Mesothelial cell of epicardium (in vitro differentiated cells): ENCODE results near the gene SH2D3C. TPM values are rescaled to one million over a fixed set of nuclear protein-coding genes. Genes with fewer than 3 reads are reported as not detected.

Experiments used
- DNase-seq, 2 experiments: peaks; one replicate each; pipeline ENCODE4 v3.0.0; 2021; ENCODE audit warnings: low spot score in 2 of 2; ENCODE audit not compliant: unreplicated experiment in 2 of 2
- H3K27ac Mint-ChIP-seq: 2 replicates; pipeline ENCODE4 v1.8.0; 2021; ENCODE audit warnings: mixed read lengths
- H3K27me3 Mint-ChIP-seq: 2 replicates; pipeline ENCODE4 v1.8.0; 2021; ENCODE audit warnings: low read depth, mixed read lengths
- H3K36me3 Mint-ChIP-seq: 2 replicates; pipeline ENCODE4 v1.8.0; 2021; ENCODE audit warnings: mixed read lengths
- H3K4me1 Mint-ChIP-seq: 2 replicates; pipeline ENCODE4 v1.8.0; 2021; ENCODE audit warnings: mixed read lengths
- H3K4me3 Mint-ChIP-seq: 2 replicates; pipeline ENCODE4 v1.8.0; 2021; ENCODE audit warnings: mild to moderate bottlenecking, moderate library complexity, mixed read lengths
- H3K9me3 Mint-ChIP-seq: 2 replicates; pipeline ENCODE4 v1.8.0; 2021; ENCODE audit warnings: mixed read lengths
- total RNA-seq: library from RNA; stranded (reverse); gene quantifications from 3 replicates; pipeline ENCODE4 v1.2.1, GENCODE V29; 2021
- TF ChIP-seq, protein P1 (sequence below): fragments of 200-600 bp; sonication (generic); IDR thresholded peaks from one replicate; pipeline ENCODE4 v1.5.0; 2021; ENCODE audit warnings: antibody characterized with exemption; ENCODE audit not compliant: unreplicated experiment

The SH2D3C gene
- total RNA-seq, 1 donor from 2014 or later = 3.4 TPM

DNA sequence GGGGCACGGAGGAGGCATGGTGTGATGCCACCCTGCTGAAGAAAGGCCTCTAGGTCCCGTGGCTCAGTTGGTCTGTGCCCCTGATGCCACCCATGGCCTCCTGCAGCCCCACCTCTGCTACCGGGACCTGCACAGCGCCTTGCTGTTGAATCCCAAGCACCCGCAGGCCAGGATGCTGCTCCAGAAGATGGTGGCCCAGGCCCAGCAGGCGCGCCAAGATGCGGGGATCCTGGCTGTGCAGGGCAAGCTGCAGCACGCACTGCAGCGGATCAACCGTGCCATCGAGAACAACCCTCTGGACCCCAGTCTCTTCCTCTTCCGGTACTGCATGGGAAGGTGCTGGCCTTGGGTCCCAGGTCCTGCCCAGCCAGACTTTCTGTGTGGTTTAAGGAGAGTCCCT lies 55.5 kb downstream of the SH2D3C start:
- H3K27me3 Mint-ChIP-seq = peaks cover 3% of the 10 kb centered on the region
- no peak overlapping the region for H3K27ac Mint-ChIP-seq
- no peaks in the 10 kb centered on the region for H3K4me1 Mint-ChIP-seq
- no peaks in the 10 kb centered on the region for H3K36me3 Mint-ChIP-seq
- H3K4me3 Mint-ChIP-seq = no peak overlapping the region
- no peak for DNase-seq
- no peaks in the 10 kb centered on the region for H3K9me3 Mint-ChIP-seq
- TF ChIP-seq, protein P1, sequence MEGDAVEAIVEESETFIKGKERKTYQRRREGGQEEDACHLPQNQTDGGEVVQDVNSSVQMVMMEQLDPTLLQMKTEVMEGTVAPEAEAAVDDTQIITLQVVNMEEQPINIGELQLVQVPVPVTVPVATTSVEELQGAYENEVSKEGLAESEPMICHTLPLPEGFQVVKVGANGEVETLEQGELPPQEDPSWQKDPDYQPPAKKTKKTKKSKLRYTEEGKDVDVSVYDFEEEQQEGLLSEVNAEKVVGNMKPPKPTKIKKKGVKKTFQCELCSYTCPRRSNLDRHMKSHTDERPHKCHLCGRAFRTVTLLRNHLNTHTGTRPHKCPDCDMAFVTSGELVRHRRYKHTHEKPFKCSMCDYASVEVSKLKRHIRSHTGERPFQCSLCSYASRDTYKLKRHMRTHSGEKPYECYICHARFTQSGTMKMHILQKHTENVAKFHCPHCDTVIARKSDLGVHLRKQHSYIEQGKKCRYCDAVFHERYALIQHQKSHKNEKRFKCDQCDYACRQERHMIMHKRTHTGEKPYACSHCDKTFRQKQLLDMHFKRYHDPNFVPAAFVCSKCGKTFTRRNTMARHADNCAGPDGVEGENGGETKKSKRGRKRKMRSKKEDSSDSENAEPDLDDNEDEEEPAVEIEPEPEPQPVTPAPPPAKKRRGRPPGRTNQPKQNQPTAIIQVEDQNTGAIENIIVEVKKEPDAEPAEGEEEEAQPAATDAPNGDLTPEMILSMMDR = no peak

DNA sequence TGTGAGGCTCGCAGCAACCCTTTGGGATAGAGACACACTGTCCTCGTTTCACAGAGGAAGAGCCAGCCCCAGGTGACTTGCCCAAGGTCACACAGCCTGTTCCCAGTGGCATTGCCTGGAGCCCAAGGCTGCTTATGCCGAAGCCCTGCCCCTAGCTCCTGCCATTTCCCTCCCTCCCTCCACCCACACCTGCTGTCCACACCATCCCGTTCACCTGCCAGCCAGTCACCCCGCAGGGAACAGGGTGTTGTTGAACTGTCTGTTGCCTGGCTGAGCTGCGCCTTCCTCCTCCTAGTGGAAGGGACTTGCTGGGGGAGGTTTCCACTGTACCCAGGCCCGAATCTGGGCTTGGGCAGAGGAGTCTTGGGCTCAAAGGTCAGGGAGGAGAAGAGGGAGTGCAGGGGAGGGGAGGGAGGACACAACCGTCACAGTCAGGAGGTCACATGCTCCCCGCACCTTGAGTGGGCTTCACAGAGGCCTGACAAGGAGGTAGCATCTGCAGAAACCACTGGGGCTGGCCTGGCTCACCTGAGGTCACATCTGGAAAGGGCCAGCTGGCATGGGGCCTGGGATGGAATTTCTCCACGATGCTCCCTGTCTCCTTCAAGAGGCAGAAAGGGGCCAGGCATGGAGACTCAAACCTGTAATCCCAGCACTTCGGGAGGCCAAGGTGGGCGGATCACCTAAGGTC lies 56.3 kb downstream of the SH2D3C start:
- no peak for DNase-seq
- no peak overlapping the region for H3K27ac Mint-ChIP-seq
- H3K36me3 Mint-ChIP-seq = no peaks in the 10 kb centered on the region
- TF ChIP-seq, protein P1 = no peak
- H3K4me1 Mint-ChIP-seq = no peaks in the 10 kb centered on the region
- no peaks in the 10 kb centered on the region for H3K9me3 Mint-ChIP-seq
- H3K4me3 Mint-ChIP-seq = no peak overlapping the region
- H3K27me3 Mint-ChIP-seq = peaks cover 3% of the 10 kb centered on the region

- no peaks in the 10 kb centered on the region for H3K9me3 Mint-ChIP-seq
- TF ChIP-seq, protein P1 = no peak
- peaks cover 3% of the 10 kb centered on the region for H3K27me3 Mint-ChIP-seq
- no peak for DNase-seq
- no peaks in the 10 kb centered on the region for H3K4me1 Mint-ChIP-seq
- no peak overlapping the region for H3K27ac Mint-ChIP-seq
- no peaks in the 10 kb centered on the region for H3K36me3 Mint-ChIP-seq
- H3K4me3 Mint-ChIP-seq = no peak overlapping the region
These were observed 57.1 kb downstream of the SH2D3C start for GRCh38 chr9:127721391-127721821.

- no peaks in the 10 kb centered on the region for H3K36me3 Mint-ChIP-seq
- no peak overlapping the region for H3K27ac Mint-ChIP-seq
- no peak for DNase-seq
- no peak overlapping the region for H3K4me3 Mint-ChIP-seq
- H3K9me3 Mint-ChIP-seq = no peaks in the 10 kb centered on the region
- peaks cover 6% of the 10 kb centered on the region for H3K4me1 Mint-ChIP-seq
- peaks cover 3% of the 10 kb centered on the region for H3K27me3 Mint-ChIP-seq
- TF ChIP-seq, protein P1 = no peak
These were observed 57.6 kb downstream of the SH2D3C start for GRCh38 chr9:127720865-127721227.

- H3K36me3 Mint-ChIP-seq = no peaks in the 10 kb centered on the region
- no peaks in the 10 kb centered on the region for H3K9me3 Mint-ChIP-seq
- H3K4me3 Mint-ChIP-seq = no peak overlapping the region
These were observed 58.2 kb downstream of the SH2D3C start for GRCh38 chr9:127720031-127720864.

More at GRCh38 chr9:127720031-127720864, 58.2 kb downstream of the SH2D3C start:
- Mint-ChIP-seq H3K27me3 (peaks cover 3% of the 10 kb centered on the region), H3K4me1 (peaks cover 8% of the 10 kb centered on the region), H3K27ac (no peak overlapping the region)
- DNase-seq = no peak
- TF ChIP-seq, protein P1 = no peak
